Transverse colon (tissue), 4 donors: ENCODE results near the gene C1QTNF2. TPM values are rescaled to one million over a fixed set of nuclear protein-coding genes. Genes with fewer than 3 reads are reported as not detected.

Experiments
- DNase-seq: peaks from one replicate; pipeline ENCODE4 v3.0.0-alpha.2; 2019
- H3K27ac ChIP-seq, 4 donors: fragments of 200-600 bp; sonication (generic); 2 replicates each; pipeline ENCODE4 v1.5.1; 2016 to 2018; ENCODE audit warnings: inconsistent platforms in 4 of 4
- H3K27me3 ChIP-seq: fragments of 200-600 bp; sonication (generic); 2 replicates; pipeline ENCODE4 v1.5.1; 2017; ENCODE audit warnings: inconsistent platforms
- H3K36me3 ChIP-seq, 4 donors: fragments of 200-600 bp; sonication (generic); 2 replicates each; pipeline ENCODE4 v1.5.1; 2017 to 2019; ENCODE audit warnings: inconsistent platforms in 4 of 4
- H3K4me1 ChIP-seq, 4 donors: fragments of 200-600 bp; sonication (generic); 2 replicates each; pipeline ENCODE4 v1.5.1; 2017 to 2020; ENCODE audit warnings: inconsistent platforms in 4 of 4
- H3K4me3 ChIP-seq, 4 donors: fragments of 200-600 bp; sonication (generic); 1 replicate in 1 of 4; 2 replicates in 3 of 4; pipeline versions ENCODE4 v1.5.1 to v1.6.1; 2017 to 2019; ENCODE audit warnings: inconsistent platforms in 4 of 4
- H3K9me3 ChIP-seq, 2 donors: fragments of 200-600 bp; sonication (generic); 2 replicates each; pipeline ENCODE4 v1.5.1; 2017 to 2019; ENCODE audit warnings: inconsistent platforms in 2 of 2
- EP300 ChIP-seq: sonication (generic); formaldehyde crosslinking; IDR thresholded peaks from one replicate; pipeline ENCODE4 v1.6.1; 2017; ENCODE audit warnings: antibody characterized with exemption, low read depth
- POLR2A ChIP-seq: fragments of 450-650 bp; IDR thresholded peaks from one replicate; pipeline ENCODE4 v1.6.1; 2016; ENCODE audit warnings: antibody characterized with exemption, mild to moderate bottlenecking, moderate library complexity
- POLR2AphosphoS5 ChIP-seq, 3 donors: sonication (generic); formaldehyde crosslinking; IDR thresholded peaks; one replicate each; pipeline ENCODE4 v1.6.1; 2016; ENCODE audit warnings: antibody characterized with exemption in 3 of 3
- WGBS, 2 donors: methylation state at CpG; one replicate each; pipeline ENCODE4 v1.1.5; 2018; ENCODE audit warnings: low coverage in 1 of 2; 5-methylcytosine and 5-hydroxymethylcytosine counted together
- in situ Hi-C, 4 donors: fragments of 200-750 bp; cut with MboI; loops; one replicate each; pipeline versions ENCODE4 v1.15.0 to v1.15.1; 2017; ENCODE audit warnings: low sequenced_read_pairs in 3 of 4, low pct_ligation_motif_present in 1 of 4, low pct_unique_long_range_greater_than_20kb in 1 of 4
- intact Hi-C: fragments of 100-400 bp; cut with DNase I; formaldehyde crosslinking; loops from one replicate; pipeline ENCODE4 v1.15.1; 2023; ENCODE audit warnings: low total_unique reads
- total RNA-seq, 4 donors: library from RNA; depleted of rRNA; stranded (reverse); fragments of >200 nt; gene quantifications; one replicate each; pipeline ENCODE4 v1.1.0, GENCODE V29; 2016
- TF ChIP-seq, protein P1 (sequence below), 5 experiments: fragments of 200-600 bp in 3 of 5; fragments of 450-650 bp in 2 of 5; sonication (generic) in 3 of 5; IDR thresholded peaks; 1 replicate in 2 of 5; 2 replicates in 3 of 5; pipeline ENCODE4 v1.5.1; 2016 to 2017; ENCODE audit warnings: antibody characterized with exemption in 5 of 5, inconsistent platforms in 3 of 5, mild to moderate bottlenecking in 2 of 5, moderate library complexity in 1 of 5

The C1QTNF2 gene
- total RNA-seq, 4 donors from 2014 or later: 0.41 to 2.2 (median 0.79) TPM; not detected in 1

DNA sequence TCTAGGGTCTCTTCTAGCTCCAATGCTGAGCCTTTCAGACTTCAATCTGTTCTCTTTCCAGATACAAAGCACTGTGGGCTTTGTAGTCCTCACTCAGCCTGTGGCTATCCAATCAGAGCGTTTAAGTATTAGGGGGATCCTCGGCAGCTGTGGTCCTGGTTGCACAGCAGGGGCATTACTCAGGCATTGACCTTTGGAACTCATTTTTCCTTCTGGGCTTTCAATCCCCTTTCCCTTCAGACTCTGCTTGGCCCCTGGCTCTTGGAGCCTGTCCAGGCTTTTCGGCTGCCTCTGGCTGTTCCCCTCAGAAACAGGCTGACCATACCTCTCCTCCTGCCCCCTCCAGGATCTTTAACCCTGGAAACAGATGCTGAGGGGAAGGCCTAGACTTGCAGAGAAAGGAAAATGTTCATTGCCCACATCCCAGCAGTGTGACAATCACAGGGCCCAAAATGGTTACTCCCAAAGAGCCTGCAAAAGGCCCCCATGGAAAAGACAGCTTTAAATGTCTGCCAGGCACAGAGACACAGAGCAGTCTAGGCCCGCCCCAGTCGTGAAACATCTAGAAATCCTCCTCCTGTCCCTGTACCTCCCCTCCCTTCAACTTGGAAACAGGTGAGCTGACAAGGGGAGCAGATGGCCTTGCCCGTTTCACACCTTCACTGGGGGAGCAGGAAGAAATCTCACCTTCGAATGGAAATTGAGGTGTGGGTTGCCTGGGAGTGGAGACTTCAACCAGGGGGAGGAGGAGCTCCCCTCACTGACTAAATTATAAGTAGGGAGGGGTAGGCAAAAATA, 13.7 kb downstream of the C1QTNF2 start:
- intact Hi-C loops (no loop called here), in situ Hi-C loops (no loop called here)
- no peaks in the 10 kb centered on the region for H3K9me3 ChIP-seq
- no peak overlapping the region for H3K4me3 ChIP-seq
- no peak for DNase-seq
- no peaks in the 10 kb centered on the region for H3K36me3 ChIP-seq
- no peaks in the 10 kb centered on the region for H3K27me3 ChIP-seq
- H3K4me1 ChIP-seq: peaks cover 0 to 25% (median 6%) of the 10 kb centered on the region in 4 donors
- 58% methylated on average over 7 of the region's 7 CpGs; no CpG with 5 or more reads in 1 of the 2 donors for WGBS, 2 donors
- H3K27ac ChIP-seq: peak overlapping the region in 1 of 4 donors; percentile 63
- TF ChIP-seq POLR2AphosphoS5 (IDR thresholded peaks at IDR 0.05): no peak
- TF ChIP-seq POLR2A: no peak
- no peak for TF ChIP-seq EP300

DNA sequence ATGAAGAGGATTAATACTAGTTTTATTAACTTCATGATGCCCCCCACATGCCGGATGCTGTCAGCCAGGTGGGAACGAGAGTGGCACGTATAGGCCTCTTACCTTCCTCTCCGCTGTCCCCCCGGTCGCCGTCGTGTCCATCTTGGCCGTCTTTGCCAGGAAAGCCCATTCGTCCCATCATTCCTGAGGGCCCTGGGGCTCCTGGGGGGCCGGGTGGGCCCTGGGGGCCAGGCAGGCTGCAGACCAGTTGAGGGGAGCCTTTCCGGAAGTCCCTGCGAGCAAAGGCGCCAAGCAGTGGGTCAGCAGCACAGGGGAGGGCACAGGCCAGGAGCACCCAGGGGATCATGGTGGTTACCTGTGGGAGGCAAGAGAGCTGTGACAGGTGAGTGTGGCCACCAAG, 15.8 kb downstream of the C1QTNF2 start:
- no peaks in the 10 kb centered on the region for H3K27me3 ChIP-seq
- DNase-seq: no peak
- intact Hi-C loops: no loop called here
- H3K9me3 ChIP-seq: no peaks in the 10 kb centered on the region
- no peak for TF ChIP-seq POLR2AphosphoS5 (IDR thresholded peaks at IDR 0.05)
- no peak for TF ChIP-seq EP300
- TF ChIP-seq POLR2A: no peak
- TF ChIP-seq, protein P1, sequence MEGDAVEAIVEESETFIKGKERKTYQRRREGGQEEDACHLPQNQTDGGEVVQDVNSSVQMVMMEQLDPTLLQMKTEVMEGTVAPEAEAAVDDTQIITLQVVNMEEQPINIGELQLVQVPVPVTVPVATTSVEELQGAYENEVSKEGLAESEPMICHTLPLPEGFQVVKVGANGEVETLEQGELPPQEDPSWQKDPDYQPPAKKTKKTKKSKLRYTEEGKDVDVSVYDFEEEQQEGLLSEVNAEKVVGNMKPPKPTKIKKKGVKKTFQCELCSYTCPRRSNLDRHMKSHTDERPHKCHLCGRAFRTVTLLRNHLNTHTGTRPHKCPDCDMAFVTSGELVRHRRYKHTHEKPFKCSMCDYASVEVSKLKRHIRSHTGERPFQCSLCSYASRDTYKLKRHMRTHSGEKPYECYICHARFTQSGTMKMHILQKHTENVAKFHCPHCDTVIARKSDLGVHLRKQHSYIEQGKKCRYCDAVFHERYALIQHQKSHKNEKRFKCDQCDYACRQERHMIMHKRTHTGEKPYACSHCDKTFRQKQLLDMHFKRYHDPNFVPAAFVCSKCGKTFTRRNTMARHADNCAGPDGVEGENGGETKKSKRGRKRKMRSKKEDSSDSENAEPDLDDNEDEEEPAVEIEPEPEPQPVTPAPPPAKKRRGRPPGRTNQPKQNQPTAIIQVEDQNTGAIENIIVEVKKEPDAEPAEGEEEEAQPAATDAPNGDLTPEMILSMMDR (IDR thresholded peaks at IDR 0.05): no peak
- H3K4me1 ChIP-seq: peaks cover 0 to 16% (median 3%) of the 10 kb centered on the region in 4 donors
- H3K27ac ChIP-seq: no peak overlapping the region
- 76 to 95% methylated on average over 7 to 14 of the region's 14 CpGs for WGBS, 2 donors
- no peak overlapping the region for H3K4me3 ChIP-seq
- in situ Hi-C loops: no loop called here
- no peaks in the 10 kb centered on the region for H3K36me3 ChIP-seq

- in situ Hi-C loops: no loop called here
- intact Hi-C loops: no loop called here
These were observed 17.0 kb downstream of the C1QTNF2 start for GRCh38 chr5:160353379-160353778.

DNA sequence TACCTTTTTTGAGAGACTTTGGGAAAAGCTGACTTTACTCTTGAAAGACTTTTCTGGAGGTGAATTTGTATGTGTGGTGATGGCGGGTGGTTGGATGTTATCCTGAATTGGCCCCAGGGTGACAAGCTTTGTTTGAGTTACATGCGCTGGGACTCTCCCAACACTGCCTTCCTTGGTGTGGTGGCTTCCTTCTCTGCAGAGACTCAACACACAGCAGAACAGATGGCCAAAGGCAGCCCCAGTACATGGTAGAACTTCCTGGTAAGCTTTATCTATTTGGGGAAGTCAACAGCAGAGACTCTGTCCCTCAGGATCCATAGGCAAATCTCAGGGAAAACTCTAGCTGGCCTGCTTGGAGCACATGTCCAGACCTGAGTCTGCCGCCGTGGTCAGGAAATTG, 18.1 kb downstream of the C1QTNF2 start:
- H3K4me1 ChIP-seq: no peaks in the 10 kb centered on the region
- in situ Hi-C loops: no loop called here
- no peaks in the 10 kb centered on the region for H3K36me3 ChIP-seq
- no peak overlapping the region for H3K27ac ChIP-seq
- no peaks in the 10 kb centered on the region for H3K9me3 ChIP-seq
- DNase-seq: no peak
- H3K4me3 ChIP-seq: no peak overlapping the region
- 90% methylated on average over 4 of the region's 4 CpGs; no CpG with 5 or more reads in 1 of the 2 donors for WGBS, 2 donors
- H3K27me3 ChIP-seq: no peaks in the 10 kb centered on the region
- TF ChIP-seq EP300: no peak
- TF ChIP-seq POLR2AphosphoS5 (IDR thresholded peaks at IDR 0.05): no peak
- no peak for TF ChIP-seq POLR2A
- TF ChIP-seq, protein P1 (IDR thresholded peaks at IDR 0.05): no peak
- intact Hi-C loops: no loop called here

More at GRCh38 chr5:160353379-160353778, 17.0 kb downstream of the C1QTNF2 start:
- Histone ChIP-seq H3K9me3 (no peaks in the 10 kb centered on the region), H3K27me3 (no peaks in the 10 kb centered on the region), H3K36me3 (no peaks in the 10 kb centered on the region), H3K4me3 (no peak overlapping the region), H3K4me1 (peaks cover 0 to 5% (median 0%) of the 10 kb centered on the region in 4 donors), H3K27ac (no peak overlapping the region)
- no peak for DNase-seq
- no peak for TF ChIP-seq POLR2A
- TF ChIP-seq, protein P1 (IDR thresholded peaks at IDR 0.05): no peak
- TF ChIP-seq EP300: no peak
- no peak for TF ChIP-seq POLR2AphosphoS5 (IDR thresholded peaks at IDR 0.05)
- WGBS, 2 donors: 80 to 86% methylated on average over 2 to 8 of the region's 8 CpGs
